Gastroesophageal sphincter (tissue), 3 donors: ENCODE data around the gene CLDN18.
A peak's percentile ranks its signal among the peaks of the same experiment; 100 is the strongest.

Source experiments
- CTCF ChIP-seq, 4 experiments: fragments of 200-600 bp in 2 of 4; fragments of 450-650 bp in 2 of 4; sonication (generic) in 1 of 4; IDR thresholded peaks; one replicate each; pipeline ENCODE4 v1.5.1; 2017 to 2019; ENCODE audit warnings: antibody characterized with exemption in 4 of 4, mild to moderate bottlenecking in 2 of 4, moderate library complexity in 2 of 4
- EP300 ChIP-seq: sonication (generic); formaldehyde crosslinking; IDR thresholded peaks from one replicate; pipeline ENCODE4 v1.6.1; 2017; ENCODE audit warnings: antibody characterized with exemption, mild to moderate bottlenecking
- POLR2A ChIP-seq, 2 donors: fragments of 450-650 bp; IDR thresholded peaks; one replicate each; pipeline ENCODE4 v1.6.1; 2017; ENCODE audit warnings: antibody characterized with exemption in 2 of 2, mild to moderate bottlenecking in 2 of 2, moderate library complexity in 1 of 2

GRCh38 chr3:137970914-137971831 lies 38.8 kb upstream of the CLDN18 start:
- TF ChIP-seq EP300 (no peak), POLR2A (IDR thresholded peaks at IDR 0.05) (no peak), CTCF (IDR thresholded peaks at IDR 0.05) (peak; percentile 48 to 84 (median 64))
